ENCODE measurements around the gene GSTA5.

DNA sequence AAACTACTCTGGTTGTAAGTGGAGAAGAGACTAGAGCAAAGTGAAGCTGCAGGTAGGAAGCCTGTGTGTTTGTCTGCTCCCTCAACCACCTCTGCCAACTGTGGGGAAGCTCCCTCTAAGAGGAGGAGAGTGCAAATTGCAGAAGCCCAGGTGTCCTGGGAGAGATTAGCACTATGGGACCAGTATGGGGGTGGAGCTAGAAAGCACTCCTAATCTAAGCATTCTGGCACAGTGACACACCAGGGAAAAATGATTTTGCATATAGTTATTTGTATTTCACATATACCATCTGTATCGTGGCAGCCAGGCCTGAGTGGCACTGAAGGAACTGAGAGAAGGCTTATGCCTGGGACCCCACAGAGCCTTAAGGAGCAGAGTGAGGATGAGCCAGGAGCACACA is 49.8 kb downstream of the GSTA5 start:
- TF ChIP-seq, protein P1, sequence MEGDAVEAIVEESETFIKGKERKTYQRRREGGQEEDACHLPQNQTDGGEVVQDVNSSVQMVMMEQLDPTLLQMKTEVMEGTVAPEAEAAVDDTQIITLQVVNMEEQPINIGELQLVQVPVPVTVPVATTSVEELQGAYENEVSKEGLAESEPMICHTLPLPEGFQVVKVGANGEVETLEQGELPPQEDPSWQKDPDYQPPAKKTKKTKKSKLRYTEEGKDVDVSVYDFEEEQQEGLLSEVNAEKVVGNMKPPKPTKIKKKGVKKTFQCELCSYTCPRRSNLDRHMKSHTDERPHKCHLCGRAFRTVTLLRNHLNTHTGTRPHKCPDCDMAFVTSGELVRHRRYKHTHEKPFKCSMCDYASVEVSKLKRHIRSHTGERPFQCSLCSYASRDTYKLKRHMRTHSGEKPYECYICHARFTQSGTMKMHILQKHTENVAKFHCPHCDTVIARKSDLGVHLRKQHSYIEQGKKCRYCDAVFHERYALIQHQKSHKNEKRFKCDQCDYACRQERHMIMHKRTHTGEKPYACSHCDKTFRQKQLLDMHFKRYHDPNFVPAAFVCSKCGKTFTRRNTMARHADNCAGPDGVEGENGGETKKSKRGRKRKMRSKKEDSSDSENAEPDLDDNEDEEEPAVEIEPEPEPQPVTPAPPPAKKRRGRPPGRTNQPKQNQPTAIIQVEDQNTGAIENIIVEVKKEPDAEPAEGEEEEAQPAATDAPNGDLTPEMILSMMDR (conservative IDR thresholded peaks at IDR 0.05; ENCODE audit: low read depth, low read length) = no peak
- TF ChIP-seq EZH2 (IDR thresholded peaks at IDR 0.05; ENCODE audit: borderline replicate concordance, low read depth, low read length, poor library complexity, severe bottlenecking) = no peak

Measured in A673 (cell line).